DMS153 treated with DMSO at 0.1 percent for 48 hours (cell line): Measurements from ENCODE around the gene CHD1.
"Not testable (repeated sequence)": the region's sequence is repeated elsewhere in the genome, so short reads cannot be mapped to it uniquely, and the experiment has no call there.

Experiments
- DNase-seq: peaks from one replicate; lab custom pipeline; 2025; ENCODE audit not compliant: unreplicated experiment; lab: John Stamatoyannopoulos, UW

CHD1 gene

DNA sequence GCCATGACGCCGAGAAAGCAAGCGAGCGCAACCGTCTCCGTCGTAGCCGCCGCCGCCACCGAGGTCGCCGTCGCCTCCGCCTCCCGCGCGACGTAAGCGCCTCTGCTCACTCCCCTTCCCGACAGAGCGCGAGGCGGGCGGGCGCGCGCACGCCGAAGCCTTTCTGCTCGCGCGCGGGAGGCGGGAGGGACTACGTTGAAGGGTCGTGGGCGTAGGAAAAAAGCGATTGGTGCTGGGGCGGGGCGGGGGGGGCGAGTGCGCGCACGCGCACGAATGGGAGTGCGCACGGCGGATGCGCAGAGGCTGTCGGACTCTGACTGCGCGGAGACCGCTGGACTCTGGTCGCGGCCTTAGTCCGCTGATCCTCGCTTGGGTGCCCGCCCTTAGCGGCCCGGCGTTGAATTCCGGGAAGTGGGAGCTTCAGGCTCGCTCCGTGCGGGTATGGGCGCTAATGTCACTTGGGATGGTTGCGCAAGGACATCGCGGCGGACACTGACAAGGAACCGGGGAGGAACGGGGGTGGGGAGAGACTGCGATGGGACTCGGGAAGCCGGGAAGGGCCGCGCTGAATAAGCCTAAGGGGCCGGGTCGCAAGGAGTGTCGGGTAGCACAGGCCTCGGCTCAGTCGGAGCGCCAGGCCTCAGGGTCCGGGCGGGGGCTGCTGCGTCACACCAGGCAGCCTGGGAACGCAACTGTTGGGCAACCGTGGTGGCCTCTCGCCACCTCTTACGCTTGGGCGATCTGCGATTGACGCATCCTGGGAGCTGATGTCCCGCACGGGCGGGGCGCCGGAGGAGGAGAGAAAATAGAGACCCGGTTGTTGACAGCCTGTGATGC lies at the start of gene CHD1:
Gene CHD1, minus strand, starts transcription at position 135 of the 837 bp plus-strand sequence. CDS start 2,621 bp downstream, outside the sequence.
- DNase-seq: peak; percentile 62

DNA sequence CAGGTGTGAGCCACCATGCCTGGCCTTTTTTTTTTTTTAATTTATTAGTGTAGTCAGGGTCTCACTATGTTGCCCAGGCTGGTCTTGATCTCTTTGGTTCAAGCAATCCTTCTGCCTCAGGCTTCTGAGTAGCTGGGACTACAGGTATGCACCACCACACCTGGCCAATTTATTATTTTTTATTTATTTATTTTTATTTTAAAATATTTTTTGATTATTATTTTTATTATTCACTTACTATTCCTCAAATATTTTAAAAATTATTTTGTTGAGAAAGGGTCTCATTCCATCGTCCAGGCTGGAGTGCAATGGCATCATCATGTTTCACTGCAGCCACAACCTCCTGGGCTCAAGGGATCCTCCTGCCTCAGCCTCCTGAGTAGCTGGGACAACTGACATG lies 49.7 kb upstream of the CHD1 start:
- no peak for DNase-seq

DNA sequence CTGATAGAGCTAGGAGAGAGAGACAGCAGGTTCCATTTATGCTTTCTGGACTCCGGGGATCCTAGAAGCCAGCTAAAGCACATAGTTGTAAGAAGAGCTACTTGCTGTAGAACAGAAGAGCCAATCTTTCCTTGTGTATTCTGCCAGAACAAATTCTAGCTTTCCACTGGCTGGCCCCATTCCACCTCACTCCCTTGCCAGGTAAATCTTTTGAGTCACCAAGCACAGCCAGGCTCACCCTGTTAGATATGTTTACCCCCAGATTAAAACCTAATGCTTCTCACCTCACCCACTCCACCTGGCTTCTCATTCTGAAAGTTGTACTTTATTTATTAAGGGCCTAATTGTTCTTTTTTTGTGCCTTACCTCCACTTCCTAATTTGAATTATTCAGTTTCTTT lies 48.9 kb upstream of the CHD1 start:
- DNase-seq: no peak

DNA sequence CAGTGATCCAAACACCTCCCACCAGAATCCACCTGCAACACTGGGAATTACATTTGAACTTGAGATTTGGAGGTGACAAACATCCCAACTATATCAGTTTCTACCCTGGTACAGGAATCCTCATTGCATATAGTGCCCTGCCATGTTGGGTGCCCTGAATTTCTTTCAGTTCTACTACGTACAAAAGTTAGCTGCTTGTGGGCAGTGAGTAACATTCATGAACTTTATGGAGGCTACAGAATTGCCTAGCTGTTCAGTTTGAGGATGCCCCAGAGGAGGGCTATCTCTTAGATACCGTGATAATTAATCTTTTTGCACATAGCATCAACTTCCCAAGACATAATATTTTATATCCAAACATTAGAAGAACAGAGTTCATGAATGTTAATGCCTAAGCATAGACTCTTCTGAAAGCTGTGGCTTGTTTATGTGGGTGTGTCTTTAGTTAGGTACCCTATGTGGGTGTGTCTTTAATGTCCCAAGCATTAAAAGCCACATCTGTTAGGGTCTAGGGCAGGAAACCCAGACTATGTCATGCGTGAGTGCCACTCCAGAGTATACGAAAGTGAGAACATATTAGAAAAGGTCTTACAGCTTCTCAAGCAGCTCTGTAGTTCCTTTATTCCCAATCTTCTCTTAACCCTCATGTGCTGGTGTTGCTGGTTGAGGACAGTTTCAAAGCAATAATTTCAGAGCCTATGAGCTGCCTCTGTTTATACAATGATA lies 47.0 kb upstream of the CHD1 start:
- DNase-seq: no peak

DNA sequence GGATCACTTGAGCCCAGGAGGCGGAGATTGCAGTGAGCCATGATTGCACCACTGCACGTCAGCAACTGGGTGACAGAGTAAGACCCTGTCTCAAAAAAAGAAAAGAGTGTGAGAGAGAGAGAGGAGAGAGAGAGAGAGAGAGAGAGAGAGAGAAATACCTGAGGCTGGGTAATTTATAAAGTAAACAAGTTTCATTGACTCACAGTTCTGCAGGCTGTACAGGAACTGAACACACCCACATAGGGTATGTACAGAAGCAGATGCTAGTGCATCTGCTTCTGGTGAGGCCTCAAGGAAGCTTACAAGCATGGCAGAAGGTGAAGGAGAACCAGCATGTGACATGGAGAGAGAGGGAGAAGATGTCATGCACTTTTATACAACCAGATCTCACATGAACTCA lies 46.4 kb upstream of the CHD1 start:
- DNase-seq: no peak

DNA sequence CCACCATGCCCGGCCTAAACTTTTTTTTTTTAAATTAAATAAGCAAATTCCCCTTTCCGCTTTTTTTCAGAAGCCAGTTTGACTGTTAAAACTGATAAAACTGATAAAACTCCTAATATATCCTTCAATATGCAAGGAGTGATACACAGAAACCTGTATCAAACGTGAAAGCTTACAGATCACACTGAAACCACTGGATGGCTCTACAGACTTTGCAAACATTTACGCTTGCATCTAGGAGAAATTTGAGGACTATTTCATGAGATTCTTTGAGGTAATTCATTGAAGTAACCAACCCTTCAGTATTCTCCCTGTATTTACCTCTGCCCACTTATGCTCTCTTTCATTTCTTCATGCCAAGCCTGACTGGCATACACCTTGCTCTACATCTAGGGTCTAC lies 40.6 kb upstream of the CHD1 start:
- no peak for DNase-seq

DNA sequence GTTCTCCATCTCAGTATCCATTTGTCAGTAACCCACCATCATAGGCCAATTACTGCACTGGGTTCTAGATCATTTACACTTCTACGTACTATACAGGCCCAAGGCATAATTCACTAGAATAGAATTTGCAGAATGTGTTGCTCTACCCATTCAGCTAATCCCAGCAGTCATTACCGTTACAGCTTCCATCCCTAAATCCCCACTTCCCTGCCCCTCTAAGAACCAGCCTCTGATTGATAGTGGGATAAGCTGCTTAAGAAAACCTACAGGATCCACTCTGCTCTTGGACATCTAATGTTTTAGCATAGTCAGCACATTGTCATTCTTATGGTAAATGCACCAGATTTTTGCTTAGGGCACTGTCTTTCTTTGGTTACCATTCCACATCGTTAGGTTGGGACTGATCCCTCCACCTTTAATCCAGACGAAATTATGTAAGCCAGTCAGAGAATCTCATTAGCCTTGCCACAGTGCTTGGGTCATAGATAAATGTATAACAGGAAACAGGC lies 39.3 kb upstream of the CHD1 start:
- DNase-seq: no peak

DNA sequence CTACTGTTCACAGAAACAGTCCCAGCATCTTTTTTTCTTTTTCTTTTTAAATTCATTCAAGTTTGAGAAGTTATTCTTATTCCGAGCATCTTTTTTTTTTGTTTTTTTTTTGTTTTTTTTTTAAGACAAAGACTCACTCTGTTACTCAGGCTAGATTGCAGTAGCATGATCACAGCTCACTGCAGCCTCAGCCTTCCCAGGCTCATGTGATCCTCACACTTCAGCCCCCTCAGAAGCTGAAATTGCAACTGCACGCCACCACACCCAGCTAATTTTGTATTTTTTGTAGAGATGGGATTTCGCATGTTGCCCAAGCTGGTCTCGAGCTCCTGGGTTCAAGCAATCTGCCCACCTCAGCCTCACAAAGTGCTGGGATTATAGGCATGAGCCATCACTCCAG lies 36.4 kb upstream of the CHD1 start:
- no peak for DNase-seq

DNA sequence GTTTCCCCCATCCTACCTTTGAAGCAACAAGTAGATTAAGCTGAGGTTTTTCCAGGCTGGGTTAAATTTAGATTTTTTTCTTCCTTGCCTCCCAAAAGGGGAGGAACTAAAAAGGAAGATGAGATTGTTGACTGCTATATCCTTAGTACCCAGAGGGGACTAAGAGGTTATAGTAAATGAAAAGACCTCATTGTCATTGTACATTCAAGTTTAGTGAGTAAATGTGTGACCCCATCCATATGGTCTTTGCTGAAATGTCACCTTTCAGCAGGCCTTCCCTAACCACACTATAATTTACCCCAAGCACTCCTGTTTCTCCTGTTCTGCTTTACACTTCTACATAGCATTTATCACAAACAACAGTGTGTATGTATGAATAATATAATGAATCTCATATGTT lies 35.8 kb upstream of the CHD1 start:
- no peak for DNase-seq

DNA sequence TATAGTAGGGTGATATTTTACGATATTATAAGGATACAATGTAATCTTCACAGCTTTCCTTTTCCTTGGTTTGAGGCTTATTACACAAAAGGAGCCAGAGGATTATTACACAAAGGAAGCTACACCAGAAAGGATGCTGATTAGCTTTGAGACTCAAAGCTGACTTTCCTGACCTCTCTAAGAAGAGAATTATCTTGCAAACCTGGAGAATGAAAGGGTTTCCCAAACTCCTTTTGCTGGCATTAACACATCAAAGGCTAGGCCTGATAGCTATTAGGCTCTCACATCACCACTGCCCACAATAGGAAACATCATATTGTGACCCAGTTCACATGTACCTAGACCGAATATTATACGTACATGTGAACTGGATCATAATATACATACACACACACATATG lies 34.2 kb upstream of the CHD1 start:
- DNase-seq: no peak

DNA sequence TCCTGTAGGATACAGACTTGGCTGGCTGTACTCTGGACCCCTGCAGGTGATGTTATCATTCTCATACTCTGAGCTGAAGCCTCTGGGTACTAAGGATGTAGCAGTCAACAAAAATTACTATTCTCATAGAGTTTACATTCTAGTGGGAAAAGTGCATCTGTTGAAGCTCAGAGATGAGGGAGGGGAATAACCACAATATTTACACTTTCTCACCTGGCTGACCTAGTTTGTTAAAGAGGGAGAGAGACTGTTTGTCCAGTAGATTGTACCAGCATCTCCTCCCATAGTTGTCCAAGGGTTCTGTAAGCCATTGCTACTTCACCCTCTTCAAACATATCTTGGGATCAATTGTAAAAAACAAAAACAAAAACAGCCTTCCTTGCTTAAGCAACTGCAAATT lies 33.8 kb upstream of the CHD1 start:
- no peak for DNase-seq

DNA sequence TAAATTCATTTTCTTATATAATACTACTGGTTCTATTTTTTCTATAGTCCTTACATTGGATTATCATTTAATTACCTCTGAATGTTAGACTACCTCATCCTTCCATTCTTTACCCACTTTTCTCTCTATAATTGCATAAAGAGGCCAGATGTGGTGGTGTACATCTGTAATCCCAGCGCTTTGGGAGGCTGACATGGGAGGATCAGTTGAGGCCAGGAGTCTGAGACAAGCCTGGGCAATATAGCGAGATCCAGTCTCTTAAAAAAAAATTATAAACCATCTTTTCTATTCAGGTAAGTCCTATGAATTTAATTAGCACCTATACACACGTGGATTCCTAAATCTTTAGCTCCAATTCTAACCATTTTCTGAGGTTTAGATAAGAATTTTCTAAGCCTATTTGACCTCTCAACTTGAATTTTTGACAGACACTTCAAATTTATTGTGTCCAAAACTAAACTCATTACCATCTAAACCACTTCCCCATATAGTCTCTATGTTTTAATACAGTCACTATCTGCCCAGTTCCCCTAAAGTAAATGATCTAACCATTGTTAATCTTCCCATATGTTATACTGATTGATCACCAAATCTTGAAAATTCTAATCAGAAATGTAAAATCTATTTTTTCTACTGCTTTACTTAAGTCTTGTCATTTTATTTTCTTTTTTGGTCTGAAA lies 33.0 kb upstream of the CHD1 start:
- no peak for DNase-seq

DNA sequence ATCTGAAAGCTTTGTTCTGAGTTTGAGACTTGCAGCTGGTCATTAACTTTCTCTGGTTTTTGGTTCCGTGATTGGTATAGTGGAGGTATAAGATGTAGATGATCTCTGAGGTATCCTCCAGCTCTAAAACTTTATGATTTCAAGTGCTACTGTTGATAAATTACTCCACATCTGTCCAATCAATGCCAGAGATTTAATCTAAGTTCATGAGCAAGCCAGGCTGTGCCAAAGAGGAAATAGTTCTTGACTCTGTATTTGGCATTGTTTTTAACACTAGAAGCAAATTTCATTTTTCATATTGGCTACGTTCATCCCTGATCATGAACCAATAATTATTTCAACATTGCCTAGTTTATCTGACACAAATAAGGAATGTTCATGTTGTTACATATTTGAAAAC lies 28.5 kb upstream of the CHD1 start:
- no peak for DNase-seq

DNA sequence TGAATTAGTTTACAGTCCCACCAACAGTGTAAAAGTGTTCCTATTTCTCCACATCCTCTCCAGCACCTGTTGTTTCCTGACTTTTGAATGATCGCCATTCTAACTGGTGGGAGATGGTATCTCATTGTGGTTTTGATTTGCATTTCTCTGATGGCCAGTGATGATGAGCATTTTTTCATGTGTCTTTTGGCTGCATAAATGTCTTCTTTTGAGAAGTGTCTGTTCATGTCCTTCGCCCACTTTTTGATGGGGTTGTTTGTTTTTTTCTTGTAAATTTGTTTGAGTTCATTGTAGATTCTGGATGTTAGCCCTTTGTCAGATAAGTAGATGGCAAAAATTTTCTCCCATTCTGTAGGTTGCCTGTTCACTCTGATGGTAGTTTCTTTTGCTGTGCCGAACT lies 27.1 kb upstream of the CHD1 start:
- not testable (repeated sequence) for DNase-seq

DNA sequence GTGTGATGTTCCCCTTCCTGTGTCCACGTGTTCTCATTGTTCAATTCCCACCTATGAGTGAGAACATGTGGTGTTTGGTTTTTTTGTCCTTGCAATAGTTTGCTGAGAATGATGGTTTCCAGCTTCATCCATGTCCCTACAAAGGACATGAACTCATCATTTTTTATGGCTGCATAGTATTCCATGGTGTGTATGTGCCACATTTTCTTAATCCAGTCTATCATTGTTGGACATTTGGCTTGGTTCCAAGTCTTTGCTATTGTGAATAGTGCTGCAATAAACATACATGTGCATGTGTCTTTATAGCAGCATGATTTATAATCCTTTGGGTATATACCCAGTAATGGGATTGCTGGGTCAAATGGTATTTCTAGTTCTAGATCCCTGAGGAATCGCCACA lies 26.7 kb upstream of the CHD1 start:
- not testable (repeated sequence) for DNase-seq

DNA sequence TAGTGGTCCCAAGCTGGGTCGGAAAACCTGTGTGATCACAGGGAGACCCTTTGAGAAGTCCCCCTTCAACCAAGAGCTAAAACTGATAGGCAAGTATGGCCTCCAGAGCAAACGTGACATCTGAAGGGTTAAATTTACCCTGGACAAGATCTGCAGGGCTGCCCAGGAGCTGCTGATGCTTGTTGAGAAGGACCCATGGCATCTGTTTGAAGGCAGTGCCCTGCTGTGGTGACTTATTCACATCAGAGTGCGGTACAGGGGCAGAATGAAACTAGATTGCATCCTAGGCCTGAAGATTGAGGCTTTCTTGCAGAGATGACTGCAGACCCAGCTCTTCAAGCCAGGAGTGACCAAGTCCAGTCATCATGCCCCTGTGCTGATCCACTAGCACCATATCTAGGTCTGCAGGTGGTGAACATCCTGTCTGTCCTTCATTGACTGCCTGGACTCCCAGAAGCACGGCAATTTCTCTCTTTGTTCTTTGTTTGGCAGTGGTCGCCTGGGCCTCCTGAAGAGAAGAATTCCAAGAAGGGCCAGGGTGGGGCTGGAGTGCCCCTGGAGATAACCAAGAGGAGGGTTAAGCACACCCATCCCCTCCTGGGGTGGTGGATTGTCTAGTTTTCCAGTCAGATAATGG lies 25.7 kb upstream of the CHD1 start:
- no peak for DNase-seq

DNA sequence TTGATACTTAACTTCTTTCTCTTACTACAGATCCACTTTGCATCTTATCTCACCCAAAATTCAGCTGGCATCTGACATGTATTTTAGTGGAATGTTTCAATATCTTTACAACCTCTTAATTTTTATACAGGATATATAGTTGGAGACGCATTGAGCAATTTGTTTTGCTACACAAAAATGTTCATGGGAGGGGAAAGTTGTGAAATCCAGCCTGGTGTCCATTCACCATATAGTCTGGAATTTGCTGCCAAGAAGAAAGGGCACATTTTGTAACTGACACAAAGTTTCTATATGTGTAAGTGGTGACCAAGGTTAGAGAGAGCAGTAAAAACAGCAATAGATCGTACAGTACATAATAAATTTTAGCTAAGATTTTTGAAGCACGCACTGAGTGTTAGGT lies 14.0 kb upstream of the CHD1 start:
- no peak for DNase-seq

DNA sequence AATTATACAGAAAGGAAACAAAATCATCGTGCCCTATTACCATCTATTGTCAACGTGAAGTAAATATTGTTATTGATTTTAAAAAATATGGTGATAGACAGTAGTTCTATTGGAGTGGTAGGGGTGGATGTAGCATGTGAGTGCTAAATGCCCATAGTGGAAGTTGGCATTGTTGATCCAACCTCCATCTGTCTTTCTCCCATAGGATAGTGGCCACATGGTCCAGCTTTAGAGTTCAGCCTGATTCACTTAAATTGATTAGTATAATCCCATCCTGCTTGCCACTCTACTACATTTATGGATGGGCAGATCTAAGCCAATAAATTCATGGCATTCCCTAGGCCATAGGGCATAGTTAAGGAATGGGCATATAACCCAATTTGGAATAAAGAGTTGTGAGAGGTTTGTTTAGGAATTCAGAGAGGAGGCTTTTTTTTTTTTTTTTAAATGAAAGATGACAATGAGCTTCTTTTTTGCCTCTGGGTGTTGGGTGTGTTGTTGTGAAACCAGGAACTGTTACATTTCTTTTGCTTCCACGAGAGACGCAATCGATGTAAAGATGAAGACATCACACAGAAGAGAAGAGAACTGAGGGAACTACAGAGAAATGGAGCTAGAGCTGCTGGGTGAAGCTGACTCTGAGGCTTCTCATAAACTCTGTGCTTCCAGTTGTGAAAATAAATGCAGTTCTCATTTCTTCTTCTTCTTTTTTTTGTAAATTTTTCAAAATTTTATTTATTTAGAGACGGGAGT lies 12.5 kb upstream of the CHD1 start:
- DNase-seq: no peak

DNA sequence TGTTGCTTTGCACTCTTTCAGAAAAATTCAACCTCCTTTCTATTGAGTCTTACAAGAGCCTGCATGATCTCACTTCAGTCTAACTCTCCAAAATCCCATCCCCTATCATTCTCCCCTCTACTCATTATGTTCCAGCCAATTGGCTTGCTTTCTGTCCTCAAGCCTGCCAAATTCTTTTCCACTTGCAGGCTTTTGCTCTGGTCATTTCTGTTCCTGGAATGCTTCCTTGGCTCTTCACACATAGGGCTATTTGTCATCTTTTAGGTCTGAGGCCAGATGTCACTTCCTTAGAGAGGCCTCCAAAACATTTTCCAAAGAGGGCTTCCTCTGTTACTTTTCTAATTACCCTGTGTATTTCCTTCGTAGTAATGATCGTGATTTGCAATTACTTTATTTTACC lies 11.8 kb upstream of the CHD1 start:
- no peak for DNase-seq

DNA sequence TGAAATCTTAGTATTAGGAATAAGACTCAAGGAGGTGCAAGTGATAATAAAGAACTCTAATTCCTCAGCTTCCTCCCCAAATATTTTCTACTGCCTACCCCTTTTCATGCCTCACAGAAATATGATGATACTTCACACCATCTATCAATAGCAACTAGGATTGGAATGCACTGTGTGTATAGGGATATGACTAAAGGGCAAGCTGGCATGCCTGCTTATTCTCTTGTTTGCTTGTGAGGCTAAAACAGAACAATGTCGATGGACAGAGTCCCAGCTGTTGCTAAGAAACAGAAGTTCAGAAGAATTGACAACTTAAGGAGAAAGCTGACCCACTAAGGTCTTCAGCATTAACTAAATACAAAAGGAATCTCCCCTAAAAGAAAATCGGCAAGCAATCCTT lies 9.7 kb upstream of the CHD1 start:
- no peak for DNase-seq
